Upper lobe of left lung (tissue), 6 donors: ENCODE data around the gene PCNP. TPM values are rescaled to one million over a fixed set of nuclear protein-coding genes. Genes with fewer than 3 reads are reported as not detected.
"Not testable (repeated sequence)": the region's sequence is repeated elsewhere in the genome, so short reads cannot be mapped to it uniquely, and the experiment has no call there.

ENCODE experiments used
- ATAC-seq, 2 donors: fragments of 200-7000 bp; cut with Tn5 transposase; one replicate each; pipeline ENCODE4 v1.9.1; 2022; ENCODE audit warnings: mild to moderate bottlenecking in 2 of 2, moderate library complexity in 2 of 2; ENCODE audit not compliant: low FRiP score in 2 of 2
- DNase-seq, 2 donors: peaks; one replicate each; pipeline ENCODE4 v3.0.0-alpha.2; 2019 to 2020
- H3K27ac ChIP-seq, 4 donors: fragments of 200-600 bp; sonication (generic); one replicate each; pipeline ENCODE4 v1.5.1; 2016 to 2019
- H3K27me3 ChIP-seq, 4 donors: fragments of 200-600 bp; sonication (generic); one replicate each; pipeline ENCODE4 v1.5.1; 2017 to 2019
- H3K36me3 ChIP-seq, 4 donors: fragments of 200-600 bp; sonication (generic); one replicate each; pipeline ENCODE4 v1.5.1; 2016 to 2019
- H3K4me1 ChIP-seq, 4 donors: fragments of 200-600 bp; sonication (generic); one replicate each; pipeline ENCODE4 v1.5.1; 2018 to 2019
- H3K4me3 ChIP-seq, 4 donors: fragments of 200-600 bp; sonication (generic); one replicate each; pipeline ENCODE4 v1.5.1; 2017 to 2019; ENCODE audit warnings: mild to moderate bottlenecking in 2 of 4, moderate library complexity in 1 of 4
- H3K9me3 ChIP-seq, 4 donors: fragments of 200-600 bp; sonication (generic); one replicate each; pipeline ENCODE4 v1.5.1; 2018 to 2019
- CTCF ChIP-seq, 6 experiments: fragments of 450-650 bp in 4 of 6; fragments of 200-600 bp in 2 of 6; sonication (generic) in 2 of 6; IDR thresholded peaks; one replicate each; pipeline ENCODE4 v1.5.1; 2016 to 2019; ENCODE audit warnings: antibody characterized with exemption in 6 of 6
- EP300 ChIP-seq, 4 donors: sonication (generic); formaldehyde crosslinking; IDR thresholded peaks; one replicate each; pipeline ENCODE4 v1.5.1; 2017; ENCODE audit warnings: antibody characterized with exemption in 4 of 4, control low read depth in 2 of 4
- POLR2A ChIP-seq, 4 donors: fragments of 450-650 bp; IDR thresholded peaks; one replicate each; pipeline ENCODE4 v1.5.1; 2016 to 2017; ENCODE audit warnings: antibody characterized with exemption in 4 of 4, mild to moderate bottlenecking in 2 of 4
- POLR2AphosphoS5 ChIP-seq, 2 donors: sonication (generic); formaldehyde crosslinking; IDR thresholded peaks; one replicate each; pipeline ENCODE4 v1.5.1; 2017; ENCODE audit warnings: antibody characterized with exemption in 2 of 2
- WGBS, 2 donors: methylation state at CpG; one replicate each; pipeline ENCODE4 v1.1.5; 2017 to 2018; 5-methylcytosine and 5-hydroxymethylcytosine counted together
- total RNA-seq, 6 donors: library from RNA; depleted of rRNA in 4 of 6; stranded (reverse); fragments of >200 nt in 4 of 6; gene quantifications; one replicate each; pipeline versions ENCODE4 v1.1.0 to v1.2.1, GENCODE V29; 2016 to 2021
- donor health status: DM: no; HTN: no; CAD: no; lungs with moderate emphysema.
- donor health status: DM: no; HTN: yes; CAD: no; lungs with severe emphysema.

Gene PCNP
- total RNA-seq, 6 donors from 2014 or later, result 52.2 to 160 (median 96.0) TPM

GRCh38 chr3:101637451-101637850 is 63.5 kb downstream of the PCNP start:
- WGBS, 2 donors, result 87 to 96% methylated on average over 9 to 10 of the region's 10 CpGs
- ATAC-seq (no peak), DNase-seq (no peak)
- Histone ChIP-seq H3K36me3 (no peaks in the 10 kb centered on the region), H3K27ac (no peak overlapping the region), H3K4me3 (no peak overlapping the region), H3K4me1 (no peaks in the 10 kb centered on the region), H3K9me3 (no peaks in the 10 kb centered on the region), H3K27me3 (no peaks in the 10 kb centered on the region)
- TF ChIP-seq POLR2A (IDR thresholded peaks at IDR 0.05) (no peak), CTCF (IDR thresholded peaks at IDR 0.05) (no peak), EP300 (IDR thresholded peaks at IDR 0.05) (no peak), POLR2AphosphoS5 (IDR thresholded peaks at IDR 0.05) (no peak)

GRCh38 chr3:101638261-101638745 is 64.3 kb downstream of the PCNP start:
- Histone ChIP-seq H3K36me3 (no peaks in the 10 kb centered on the region), H3K27ac (no peak overlapping the region), H3K4me1 (no peaks in the 10 kb centered on the region), H3K4me3 (no peak overlapping the region), H3K27me3 (no peaks in the 10 kb centered on the region), H3K9me3 (no peaks in the 10 kb centered on the region)
- DNase-seq (no peak), ATAC-seq (no peak)
- 79 to 87% methylated on average over 7 of the region's 10 CpGs for WGBS, 2 donors
- no peak for TF ChIP-seq POLR2A (IDR thresholded peaks at IDR 0.05)
- TF ChIP-seq CTCF (IDR thresholded peaks at IDR 0.05), result no peak
- TF ChIP-seq POLR2AphosphoS5 (IDR thresholded peaks at IDR 0.05), result no peak
- no peak for TF ChIP-seq EP300 (IDR thresholded peaks at IDR 0.05)

GRCh38 chr3:101639280-101639963 is 65.4 kb downstream of the PCNP start:
- WGBS, 2 donors, result 79% methylated on average over 18 of the region's 18 CpGs; no CpG with 5 or more reads in 1 of the 2 donors
- Histone ChIP-seq H3K27me3 (no peaks in the 10 kb centered on the region), H3K4me1 (peaks cover 0 to 4% (median 0%) of the 10 kb centered on the region in 4 donors), H3K36me3 (no peaks in the 10 kb centered on the region), H3K4me3 (no peak overlapping the region), H3K27ac (no peak overlapping the region), H3K9me3 (no peaks in the 10 kb centered on the region)
- ATAC-seq (no peak), DNase-seq (no peak)
- TF ChIP-seq POLR2A (IDR thresholded peaks at IDR 0.05), result no peak
- no peak for TF ChIP-seq POLR2AphosphoS5 (IDR thresholded peaks at IDR 0.05)
- no peak for TF ChIP-seq CTCF (IDR thresholded peaks at IDR 0.05)
- no peak for TF ChIP-seq EP300 (IDR thresholded peaks at IDR 0.05)

GRCh38 chr3:101640256-101640655 is 66.3 kb downstream of the PCNP start:
- 96% methylated on average over 10 of the region's 10 CpGs; no CpG with 5 or more reads in 1 of the 2 donors for WGBS, 2 donors
- no peaks in the 10 kb centered on the region for H3K36me3 ChIP-seq
- H3K4me1 ChIP-seq, result peaks cover 0 to 4% (median 0%) of the 10 kb centered on the region in 4 donors
- no peaks in the 10 kb centered on the region for H3K9me3 ChIP-seq
- ATAC-seq (no peak), DNase-seq (no peak)
- no peaks in the 10 kb centered on the region for H3K27me3 ChIP-seq
- TF ChIP-seq EP300 (IDR thresholded peaks at IDR 0.05) (no peak), POLR2AphosphoS5 (IDR thresholded peaks at IDR 0.05) (no peak), CTCF (IDR thresholded peaks at IDR 0.05) (no peak), POLR2A (IDR thresholded peaks at IDR 0.05) (no peak)
- H3K27ac ChIP-seq, result no peak overlapping the region
- no peak overlapping the region for H3K4me3 ChIP-seq

GRCh38 chr3:101641397-101642115 is 67.6 kb downstream of the PCNP start:
- not testable (repeated sequence) for ATAC-seq, H3K4me3 ChIP-seq, H3K4me1 ChIP-seq, H3K27ac ChIP-seq, H3K36me3 ChIP-seq, H3K9me3 ChIP-seq, H3K27me3 ChIP-seq, DNase-seq
- 65 to 70% methylated on average over 14 of the region's 14 CpGs for WGBS, 2 donors
